Measurements from ENCODE around the gene ZNF385D. TPM values are rescaled to one million over a fixed set of nuclear protein-coding genes. Genes with fewer than 3 reads are reported as not detected.
A peak's percentile ranks its signal among the peaks of the same experiment; 100 is the strongest.

ZNF385D gene
- total RNA-seq, 4 donors from 2014 or later = 0.41 to 5.0 (median 1.6) TPM

DNA sequence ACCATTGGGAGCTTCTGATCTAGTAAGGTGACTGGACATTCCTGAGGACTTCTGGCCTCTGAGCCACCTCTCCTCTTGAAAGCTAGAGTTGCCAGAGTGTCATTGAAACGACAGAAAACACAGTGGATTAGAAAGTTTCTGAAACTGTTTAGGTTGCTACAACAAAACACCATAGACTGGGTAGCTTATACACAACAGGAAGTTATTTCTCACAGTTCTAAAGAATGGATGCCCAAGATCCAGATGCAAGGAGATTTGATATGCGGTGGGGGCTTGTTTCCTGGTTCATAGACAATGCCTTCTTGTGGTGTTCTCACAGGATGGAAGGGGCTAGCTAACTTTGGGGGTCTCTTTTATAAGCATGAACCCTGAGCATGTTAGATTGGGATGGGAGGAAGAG, 43.3 kb upstream of the ZNF385D start:
- in situ Hi-C loops (cut with MboI; ENCODE audit: low sequenced_read_pairs in 4 of 4) = no loop called here
- H3K4me3 ChIP-seq = no peak overlapping the region
- ATAC-seq (no peak), DNase-seq (no peak)
- intact Hi-C loops (cut with DNase I; ENCODE audit: low total_unique reads) = no loop called here
- no peaks in the 10 kb centered on the region for H3K9me3 ChIP-seq
- H3K27me3 ChIP-seq = no peaks in the 10 kb centered on the region
- no peak for TF ChIP-seq POLR2A (IDR thresholded peaks at IDR 0.05)
- TF ChIP-seq, protein P1, sequence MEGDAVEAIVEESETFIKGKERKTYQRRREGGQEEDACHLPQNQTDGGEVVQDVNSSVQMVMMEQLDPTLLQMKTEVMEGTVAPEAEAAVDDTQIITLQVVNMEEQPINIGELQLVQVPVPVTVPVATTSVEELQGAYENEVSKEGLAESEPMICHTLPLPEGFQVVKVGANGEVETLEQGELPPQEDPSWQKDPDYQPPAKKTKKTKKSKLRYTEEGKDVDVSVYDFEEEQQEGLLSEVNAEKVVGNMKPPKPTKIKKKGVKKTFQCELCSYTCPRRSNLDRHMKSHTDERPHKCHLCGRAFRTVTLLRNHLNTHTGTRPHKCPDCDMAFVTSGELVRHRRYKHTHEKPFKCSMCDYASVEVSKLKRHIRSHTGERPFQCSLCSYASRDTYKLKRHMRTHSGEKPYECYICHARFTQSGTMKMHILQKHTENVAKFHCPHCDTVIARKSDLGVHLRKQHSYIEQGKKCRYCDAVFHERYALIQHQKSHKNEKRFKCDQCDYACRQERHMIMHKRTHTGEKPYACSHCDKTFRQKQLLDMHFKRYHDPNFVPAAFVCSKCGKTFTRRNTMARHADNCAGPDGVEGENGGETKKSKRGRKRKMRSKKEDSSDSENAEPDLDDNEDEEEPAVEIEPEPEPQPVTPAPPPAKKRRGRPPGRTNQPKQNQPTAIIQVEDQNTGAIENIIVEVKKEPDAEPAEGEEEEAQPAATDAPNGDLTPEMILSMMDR (IDR thresholded peaks at IDR 0.05 in 4 of 5, conservative IDR thresholded peaks at IDR 0.05 in 1 of 5) = no peak
- peak overlapping the region in 1 of 4 donors; percentile 64 for H3K27ac ChIP-seq
- no peaks in the 10 kb centered on the region for H3K36me3 ChIP-seq
- peaks cover 18 to 41% of the 10 kb centered on the region in 2 donors for H3K4me1 ChIP-seq

DNA sequence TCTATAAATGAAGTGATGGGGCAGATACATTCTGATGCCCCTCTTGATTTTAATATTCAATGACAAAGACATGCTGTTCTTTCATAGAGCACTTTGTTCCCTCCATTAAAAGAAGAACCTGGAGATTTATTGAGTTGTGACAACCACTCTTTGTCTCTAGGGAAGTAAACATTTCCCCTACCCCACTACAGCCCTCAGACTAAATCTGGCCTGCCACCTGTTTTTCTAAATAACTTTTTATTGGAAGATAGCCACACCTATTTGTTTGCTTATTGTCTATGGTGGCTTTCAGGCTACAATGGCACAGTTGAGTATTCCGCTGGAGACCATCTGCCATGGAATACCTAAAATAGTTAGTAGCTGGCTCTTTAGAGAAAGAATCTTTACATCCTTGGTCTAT, 41.2 kb upstream of the ZNF385D start:
- TF ChIP-seq, protein P1 (IDR thresholded peaks at IDR 0.05 in 4 of 5, conservative IDR thresholded peaks at IDR 0.05 in 1 of 5) = no peak
- no peak for TF ChIP-seq POLR2A (IDR thresholded peaks at IDR 0.05)
- no peak overlapping the region for H3K4me3 ChIP-seq
- no peaks in the 10 kb centered on the region for H3K36me3 ChIP-seq
- intact Hi-C loops (cut with DNase I; ENCODE audit: low total_unique reads) (no loop called here), in situ Hi-C loops (cut with MboI; ENCODE audit: low sequenced_read_pairs in 4 of 4) (no loop called here)
- peak overlapping the region in 1 of 4 donors; percentile 8 for H3K27ac ChIP-seq
- DNase-seq (no peak), ATAC-seq (no peak)
- no peaks in the 10 kb centered on the region for H3K9me3 ChIP-seq
- peaks cover 18 to 41% of the 10 kb centered on the region in 2 donors for H3K4me1 ChIP-seq
- H3K27me3 ChIP-seq = no peaks in the 10 kb centered on the region

DNA sequence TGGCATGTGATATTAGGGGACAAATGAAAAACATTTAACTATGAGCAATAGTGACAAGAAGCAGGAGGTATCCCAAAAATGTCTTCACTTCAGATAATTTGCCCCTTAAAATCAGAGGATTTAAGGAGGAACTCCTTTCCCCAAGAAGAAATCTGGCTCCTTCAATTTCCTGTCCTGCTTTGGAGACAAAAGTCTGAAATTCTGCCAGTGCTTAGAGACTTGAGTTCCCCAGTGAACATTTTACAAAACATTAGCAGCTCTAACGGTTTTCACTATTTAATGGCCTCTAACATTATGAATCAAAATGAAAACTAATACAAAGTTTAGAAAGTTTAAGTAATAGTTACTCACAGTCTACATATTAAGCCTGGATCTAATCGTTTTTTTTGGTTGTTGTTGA, 40.3 kb upstream of the ZNF385D start:
- H3K9me3 ChIP-seq = no peaks in the 10 kb centered on the region
- TF ChIP-seq, protein P1 (IDR thresholded peaks at IDR 0.05 in 4 of 5, conservative IDR thresholded peaks at IDR 0.05 in 1 of 5) = no peak
- no peak for TF ChIP-seq POLR2A (IDR thresholded peaks at IDR 0.05)
- in situ Hi-C loops (cut with MboI; ENCODE audit: low sequenced_read_pairs in 4 of 4) (no loop called here), intact Hi-C loops (cut with DNase I; ENCODE audit: low total_unique reads) (no loop called here)
- H3K4me1 ChIP-seq = peaks cover 18 to 41% of the 10 kb centered on the region in 2 donors
- no peaks in the 10 kb centered on the region for H3K36me3 ChIP-seq
- ATAC-seq (no peak), DNase-seq (no peak)
- H3K27me3 ChIP-seq = no peaks in the 10 kb centered on the region
- no peak overlapping the region for H3K4me3 ChIP-seq
- peak overlapping the region in 2 of 4 donors; percentile 16 to 46 for H3K27ac ChIP-seq

DNA sequence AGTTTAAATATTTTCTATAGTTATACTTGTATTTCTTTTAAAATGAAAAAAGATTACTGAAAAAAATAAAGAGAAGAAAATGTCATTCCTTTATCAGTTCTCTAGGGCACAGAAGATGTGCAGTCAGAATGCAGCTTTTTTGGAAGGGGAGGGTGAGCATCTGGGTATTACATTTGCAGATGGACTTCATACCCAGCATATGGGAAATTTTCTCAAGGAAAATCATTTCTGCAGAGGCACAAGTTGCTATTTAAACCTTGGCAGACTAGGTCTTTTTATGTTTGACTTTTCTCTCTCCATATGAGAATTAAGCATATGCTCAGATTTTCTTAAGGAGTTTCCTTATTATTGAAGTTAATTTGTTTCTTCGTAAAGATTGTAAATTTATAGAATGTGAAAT, 39.5 kb upstream of the ZNF385D start:
- DNase-seq (no peak), ATAC-seq (no peak)
- no peaks in the 10 kb centered on the region for H3K27me3 ChIP-seq
- peaks cover 13 to 32% of the 10 kb centered on the region in 2 donors for H3K4me1 ChIP-seq
- intact Hi-C loops (cut with DNase I; ENCODE audit: low total_unique reads) (no loop called here), in situ Hi-C loops (cut with MboI; ENCODE audit: low sequenced_read_pairs in 4 of 4) (no loop called here)
- H3K4me3 ChIP-seq = no peak overlapping the region
- no peaks in the 10 kb centered on the region for H3K9me3 ChIP-seq
- peak overlapping the region in 2 of 4 donors; percentile 20 to 46 for H3K27ac ChIP-seq
- H3K36me3 ChIP-seq = no peaks in the 10 kb centered on the region
- TF ChIP-seq, protein P1 (IDR thresholded peaks at IDR 0.05 in 4 of 5, conservative IDR thresholded peaks at IDR 0.05 in 1 of 5) = no peak
- no peak for TF ChIP-seq POLR2A (IDR thresholded peaks at IDR 0.05)

DNA sequence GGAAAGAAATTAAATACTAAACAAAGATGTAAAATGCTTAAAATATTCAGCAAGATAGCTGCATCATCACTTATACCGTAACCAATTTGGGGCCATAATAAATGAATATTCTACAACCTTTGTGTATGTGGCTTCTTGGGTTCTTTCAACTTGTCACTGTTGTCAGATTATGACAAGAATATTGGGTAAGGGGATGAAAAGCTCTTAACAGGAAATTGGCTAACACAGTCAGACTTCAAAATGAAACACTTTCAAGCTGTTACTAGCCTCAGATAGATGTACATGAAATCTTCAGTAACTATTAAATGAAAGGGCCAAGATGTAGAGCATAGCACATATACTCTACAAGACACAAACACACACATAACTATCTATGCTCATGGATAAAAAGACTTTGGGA, 38.7 kb upstream of the ZNF385D start:
- in situ Hi-C loops (cut with MboI; ENCODE audit: low sequenced_read_pairs in 4 of 4) = no loop called here
- ATAC-seq = no peak
- no peak for DNase-seq
- Histone ChIP-seq H3K36me3 (no peaks in the 10 kb centered on the region), H3K9me3 (no peaks in the 10 kb centered on the region), H3K4me1 (peaks cover 8 to 31% of the 10 kb centered on the region in 2 donors), H3K27me3 (no peaks in the 10 kb centered on the region), H3K4me3 (no peak overlapping the region), H3K27ac (no peak overlapping the region)
- no peak for TF ChIP-seq POLR2A (IDR thresholded peaks at IDR 0.05)
- TF ChIP-seq, protein P1 (IDR thresholded peaks at IDR 0.05 in 4 of 5, conservative IDR thresholded peaks at IDR 0.05 in 1 of 5) = no peak
- intact Hi-C loops (cut with DNase I; ENCODE audit: low total_unique reads) = no loop called here

Data from gastrocnemius medialis (tissue), 4 donors.